DMS53 treated with DMSO at 0.1 percent for 48 hours (cell line): Measurements from ENCODE around the gene SASH3.

Source experiments
- DNase-seq: peaks from one replicate; lab custom pipeline; 2025; ENCODE audit not compliant: unreplicated experiment; lab: John Stamatoyannopoulos, UW

The SASH3 gene

DNA sequence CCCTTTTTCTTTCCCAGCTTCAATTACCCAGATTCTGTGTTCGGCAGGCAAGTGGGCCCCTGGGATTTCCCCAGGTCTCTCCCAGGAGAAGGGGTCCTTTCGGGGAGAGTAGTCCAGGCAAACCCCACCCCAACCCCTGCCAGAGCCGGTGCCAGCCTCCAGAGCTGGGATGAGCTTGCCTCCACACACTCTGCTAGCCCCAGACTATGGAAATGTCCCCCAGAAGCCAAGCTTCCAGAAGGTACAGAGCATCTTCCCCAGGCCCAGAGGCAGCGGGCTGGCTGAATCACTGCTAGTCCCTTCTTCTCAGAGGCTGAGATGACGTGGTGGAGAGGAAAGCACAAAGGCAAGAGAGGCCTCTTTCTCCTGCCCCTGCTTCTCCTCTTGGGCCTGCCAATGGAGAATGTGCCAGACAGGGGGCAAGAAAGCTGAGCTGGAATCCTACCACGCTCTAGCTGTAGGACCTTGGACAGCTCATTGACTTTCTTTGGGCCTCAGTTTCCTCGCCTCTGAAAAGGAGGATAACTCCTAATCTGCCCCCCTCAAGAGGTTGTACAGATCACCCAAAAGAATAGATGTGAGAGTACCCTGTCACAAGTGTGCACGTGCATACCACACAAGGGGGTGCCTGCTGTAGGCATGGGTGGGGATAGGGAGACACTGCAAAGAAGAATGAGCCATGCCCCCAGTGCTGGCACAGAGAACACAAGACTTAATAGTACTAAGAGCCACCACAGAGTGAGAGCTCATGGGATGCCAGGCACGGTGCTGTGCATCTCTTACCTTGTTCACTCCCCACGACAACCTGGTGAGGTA is 2.1 kb downstream of the SASH3 start:
- no peak for DNase-seq

DNA sequence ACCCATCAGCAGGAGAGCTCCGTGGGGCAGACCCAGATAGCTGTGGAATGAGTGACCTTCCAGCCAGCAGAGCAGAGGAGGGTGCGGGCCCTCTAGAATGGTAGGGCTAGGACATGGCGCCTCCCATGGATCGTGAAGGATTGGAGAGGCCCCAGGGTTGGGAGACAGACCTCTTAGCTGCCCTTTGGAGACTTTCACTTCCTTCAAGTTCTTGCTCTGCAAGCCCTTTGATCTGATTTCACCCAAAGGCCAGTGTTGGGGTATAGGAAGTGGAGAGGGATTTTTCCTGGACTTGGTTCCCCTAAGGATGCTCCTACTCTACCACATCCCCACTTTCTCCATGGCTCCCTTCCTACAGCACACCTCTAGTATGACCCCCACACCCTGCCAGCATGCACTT is 3.0 kb downstream of the SASH3 start:
- no peak for DNase-seq

DNA sequence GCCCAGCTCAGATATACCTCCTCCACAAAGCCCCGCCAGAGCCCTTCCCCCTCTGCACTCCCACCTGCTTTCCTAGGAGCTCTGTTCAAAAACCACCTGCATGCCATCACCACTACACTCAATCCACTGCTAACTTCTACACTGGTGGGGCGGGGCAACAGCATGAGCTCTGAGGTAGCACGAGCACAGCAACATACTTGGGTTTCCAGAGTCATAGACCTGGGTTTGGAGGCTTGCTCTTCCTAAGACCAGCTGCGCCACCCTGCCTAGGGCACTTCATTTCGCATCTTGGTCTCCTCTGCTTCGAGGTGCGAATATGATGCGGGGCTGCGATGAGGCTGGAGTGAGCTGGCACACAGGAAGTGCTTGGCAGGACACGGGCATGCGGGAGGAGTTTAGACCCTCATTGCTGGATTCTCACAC is 3.6 kb downstream of the SASH3 start:
- DNase-seq: no peak

DNA sequence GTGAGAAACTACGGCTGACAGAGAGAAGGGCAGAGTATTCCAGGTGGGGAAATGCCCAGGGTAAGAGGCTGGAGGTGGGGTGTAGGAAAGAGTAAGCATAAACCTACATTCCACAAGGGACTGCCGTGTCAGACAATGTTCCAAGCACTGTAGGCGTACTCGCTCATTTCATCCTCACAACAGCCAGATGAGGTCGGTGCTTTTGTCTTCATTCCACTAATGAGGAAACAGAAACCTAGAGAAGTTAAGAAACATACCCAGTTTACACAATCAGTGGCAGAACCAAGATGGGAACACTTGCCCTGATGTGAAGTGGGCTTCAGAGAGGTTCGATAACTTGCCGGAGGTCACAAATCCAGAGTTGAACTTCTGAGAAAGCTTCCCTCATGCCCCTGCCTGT is 4.6 kb downstream of the SASH3 start:
- DNase-seq: no peak

DNA sequence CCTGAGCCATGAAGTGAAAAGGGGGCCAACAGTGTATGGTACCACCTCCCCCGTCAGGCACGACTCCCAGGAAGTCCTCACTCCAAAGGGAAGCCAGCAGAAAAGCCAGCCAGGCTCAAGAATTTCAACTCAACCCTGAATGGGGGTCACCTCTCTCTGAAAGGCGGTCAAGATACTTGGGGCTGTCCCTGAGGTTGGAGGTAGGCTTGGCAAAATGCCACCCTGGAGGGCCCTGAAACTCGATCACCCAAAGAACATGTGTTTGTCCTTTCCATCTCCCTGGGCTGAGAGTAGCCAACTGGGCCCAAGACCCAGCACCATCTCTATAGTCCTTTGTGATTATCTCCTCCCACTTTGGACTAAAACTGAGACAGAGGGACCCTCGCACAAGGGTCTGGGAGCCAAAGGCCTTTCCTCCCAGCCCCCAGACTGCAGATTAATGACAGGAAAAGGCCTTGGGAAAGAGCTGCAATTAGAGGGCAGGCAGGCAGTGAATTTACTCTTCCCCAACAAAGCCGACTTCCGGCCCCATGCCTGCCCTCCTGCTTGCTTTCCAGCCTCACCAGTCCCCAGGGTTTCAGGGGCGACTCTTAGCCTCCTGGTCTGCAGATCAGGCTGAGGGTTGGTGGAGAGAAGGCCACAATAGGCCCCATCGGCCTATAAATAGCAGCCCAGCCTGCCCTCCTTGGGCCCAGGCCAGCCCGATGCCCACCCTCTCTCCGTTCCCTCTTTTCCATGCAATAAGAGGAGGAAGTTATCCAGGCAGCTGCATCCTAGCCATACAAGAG is 5.6 kb downstream of the SASH3 start:
- DNase-seq: no peak

DNA sequence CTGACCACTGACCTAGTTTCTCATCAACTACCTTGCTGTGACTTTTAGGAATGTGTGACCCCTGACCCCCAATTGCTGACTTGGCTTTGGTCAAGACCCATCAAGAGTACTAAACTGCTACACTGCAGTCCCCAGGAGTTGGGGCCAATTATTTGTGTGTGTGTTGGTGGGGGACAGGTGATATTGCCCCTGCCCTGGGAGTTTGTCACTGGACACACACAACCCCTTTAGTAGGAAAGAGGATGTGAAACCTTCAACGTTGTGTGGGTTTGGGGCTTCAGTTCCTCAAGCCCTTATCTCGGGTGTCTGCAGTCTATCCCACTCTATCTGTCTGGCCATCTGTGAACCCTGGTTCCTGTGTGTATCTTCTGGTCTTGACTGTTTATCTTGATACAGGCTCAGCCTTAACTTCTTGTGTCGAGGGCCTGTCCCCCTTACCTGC is 6.5 kb downstream of the SASH3 start:
- no peak for DNase-seq

DNA sequence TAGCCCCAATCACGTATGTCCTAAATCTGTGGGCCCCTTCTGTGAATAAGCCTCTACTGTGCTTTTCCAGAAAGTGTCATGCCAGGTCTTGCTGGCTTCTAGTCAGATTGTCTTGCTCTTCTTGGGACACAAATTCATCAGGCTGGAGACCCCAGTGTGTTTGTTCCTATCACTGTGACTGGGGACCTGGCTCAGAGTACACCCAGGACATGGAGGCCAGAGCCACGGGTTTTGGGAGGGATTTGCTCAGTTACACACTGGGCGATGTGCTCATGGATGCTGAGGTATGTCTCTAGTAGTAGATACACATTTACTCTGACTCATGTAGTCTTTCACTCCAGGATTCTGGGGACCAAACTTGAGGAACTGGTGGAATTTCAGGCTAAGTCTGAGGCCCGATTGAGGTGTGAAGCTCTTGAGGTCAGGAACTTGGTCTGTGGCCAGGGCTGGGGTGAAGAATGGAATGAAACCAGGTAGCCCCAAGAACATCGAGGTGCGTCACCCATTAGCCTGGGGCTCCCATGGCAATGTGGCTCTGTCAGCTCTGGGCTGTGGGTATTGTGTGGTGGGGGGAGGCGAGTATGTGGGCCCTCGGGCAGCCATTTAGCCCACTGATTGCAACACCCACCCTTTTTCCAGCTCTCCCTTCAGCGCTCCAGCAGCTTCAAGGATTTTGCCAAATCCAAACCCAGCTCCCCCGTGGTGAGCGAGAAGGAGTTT is 7.7 kb downstream of the SASH3 start:
- DNase-seq: no peak

DNA sequence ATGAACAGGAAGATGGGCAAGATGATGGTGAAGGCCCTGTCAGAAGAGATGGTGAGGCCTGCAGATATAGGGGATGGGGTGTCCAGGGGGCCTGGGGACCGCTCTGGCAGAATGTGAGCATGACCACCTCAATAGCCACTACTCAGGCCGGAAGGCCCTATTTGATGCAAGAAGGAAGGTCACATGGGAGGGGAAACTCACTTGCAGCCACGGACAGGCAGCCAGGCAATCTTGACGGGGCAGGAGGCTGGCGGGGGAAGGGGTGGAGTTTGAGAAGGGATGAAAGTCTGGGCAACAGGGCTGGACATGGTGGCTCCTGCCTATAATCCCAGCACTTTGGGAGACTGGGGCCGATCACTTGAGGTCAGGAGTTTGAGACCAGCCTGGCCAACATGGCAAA is 8.8 kb downstream of the SASH3 start:
- no peak for DNase-seq

DNA sequence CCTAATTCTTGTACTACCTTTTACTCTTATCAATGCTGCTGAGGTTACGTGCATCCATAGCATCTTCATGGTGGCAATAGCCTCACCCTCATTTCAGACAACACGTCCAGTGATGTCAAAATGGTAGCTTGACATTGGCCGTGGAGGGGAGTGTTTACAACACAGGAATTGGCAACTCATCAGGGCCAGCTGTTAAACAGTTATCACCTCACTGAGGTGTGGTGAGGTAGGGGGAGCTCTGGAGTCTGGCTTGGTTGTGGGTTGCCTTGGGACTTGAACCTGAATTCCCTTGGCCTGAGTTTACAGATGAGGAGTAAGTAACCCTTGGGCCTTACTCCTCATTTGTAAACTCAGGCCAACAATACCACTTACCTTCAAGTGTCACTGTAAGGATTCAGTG is 10.4 kb downstream of the SASH3 start:
- no peak for DNase-seq

DNA sequence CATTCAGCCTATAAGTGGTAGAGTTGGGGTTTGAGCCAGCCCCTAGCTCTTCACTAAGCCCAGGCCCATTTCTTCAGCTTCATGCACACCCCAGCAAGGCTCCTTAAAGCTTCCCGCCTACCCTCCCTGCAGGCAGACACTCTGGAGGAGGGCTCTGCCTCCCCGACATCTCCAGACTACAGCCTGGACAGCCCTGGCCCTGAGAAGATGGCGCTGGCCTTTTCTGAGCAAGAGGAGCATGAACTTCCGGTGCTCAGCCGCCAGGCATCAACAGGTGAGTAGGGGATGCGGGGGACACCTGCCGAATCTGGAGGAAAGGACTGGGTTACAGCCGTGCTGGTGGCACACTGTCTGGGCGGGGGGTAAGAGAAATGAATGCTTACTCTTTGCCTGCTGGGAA is 11.1 kb downstream of the SASH3 start:
- DNase-seq: no peak

DNA sequence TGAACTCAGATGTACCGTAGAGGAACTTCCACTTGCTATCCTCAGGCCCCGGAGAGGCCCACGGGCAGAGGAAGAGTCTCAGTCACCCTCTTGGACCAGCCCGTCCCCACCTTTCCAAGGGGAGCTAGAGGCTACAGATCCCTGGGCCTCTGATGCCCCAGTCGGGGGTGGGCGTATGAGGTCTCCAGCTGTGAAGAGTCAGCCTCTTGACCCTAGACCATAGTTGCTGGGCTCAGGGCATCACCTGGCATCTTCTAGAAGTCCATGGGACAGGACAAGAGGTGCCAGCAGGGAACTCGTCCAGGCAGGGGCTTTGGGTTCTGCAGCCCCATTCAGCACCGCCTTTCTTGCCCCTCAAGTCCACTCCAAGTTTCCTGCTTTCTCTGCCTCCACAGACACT is 11.6 kb downstream of the SASH3 start:
- DNase-seq: no peak

DNA sequence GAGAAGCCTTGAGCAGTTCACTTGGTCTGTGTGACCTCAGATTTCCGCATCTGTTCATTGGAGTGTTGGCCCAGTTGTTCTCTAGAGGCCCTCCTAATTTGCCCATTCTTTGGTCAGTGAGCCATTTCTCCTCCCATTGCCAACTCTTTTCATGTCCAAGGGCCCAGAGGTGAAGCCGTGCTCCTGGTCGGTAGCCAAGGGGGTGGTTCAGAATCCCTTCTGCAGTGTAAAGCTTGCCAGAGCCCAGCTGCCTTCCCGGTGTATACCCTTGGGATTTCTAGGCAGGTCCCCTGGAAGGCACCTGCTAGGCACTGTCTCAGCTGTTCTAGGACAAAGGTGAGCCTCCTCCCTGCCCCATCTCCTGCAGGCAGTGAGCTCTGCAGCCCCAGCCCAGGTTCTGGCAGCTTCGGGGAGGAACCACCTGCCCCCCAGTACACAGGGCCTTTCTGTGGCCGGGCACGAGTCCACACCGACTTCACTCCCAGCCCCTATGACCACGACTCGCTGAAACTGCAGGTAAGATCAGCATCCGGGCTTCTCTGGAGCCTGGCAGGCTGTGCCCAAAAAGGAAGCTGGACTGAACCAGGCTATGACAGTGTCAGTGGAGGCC is 12.3 kb downstream of the SASH3 start:
- DNase-seq: no peak

DNA sequence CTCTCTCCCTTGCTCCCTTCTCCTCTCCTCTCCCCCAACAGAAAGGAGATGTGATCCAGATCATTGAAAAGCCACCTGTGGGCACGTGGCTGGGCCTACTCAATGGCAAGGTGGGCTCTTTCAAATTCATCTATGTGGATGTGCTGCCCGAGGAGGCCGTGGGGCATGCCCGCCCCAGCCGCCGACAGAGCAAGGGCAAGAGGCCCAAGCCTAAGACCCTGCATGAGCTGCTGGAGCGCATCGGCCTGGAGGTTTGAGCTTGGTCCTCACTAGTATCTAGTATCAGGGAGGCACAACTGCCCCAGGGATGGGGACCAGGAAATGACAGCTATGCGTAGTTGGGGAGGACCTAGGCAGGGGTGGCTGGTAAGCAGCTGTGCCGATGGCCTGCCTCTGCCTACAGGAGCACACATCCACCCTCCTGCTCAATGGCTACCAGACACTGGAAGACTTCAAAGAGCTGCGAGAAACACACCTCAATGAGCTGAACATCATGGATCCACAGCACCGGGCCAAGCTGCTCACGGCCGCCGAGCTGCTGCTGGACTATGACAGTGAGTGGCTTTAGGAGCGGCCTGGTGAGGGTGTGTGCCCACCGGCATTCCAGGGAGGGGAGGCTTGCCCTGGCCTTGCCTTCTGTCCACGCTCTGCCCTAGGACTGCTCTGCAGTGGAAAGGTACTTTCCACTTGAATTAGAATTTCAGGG is 13.0 kb downstream of the SASH3 start:
- no peak for DNase-seq

DNA sequence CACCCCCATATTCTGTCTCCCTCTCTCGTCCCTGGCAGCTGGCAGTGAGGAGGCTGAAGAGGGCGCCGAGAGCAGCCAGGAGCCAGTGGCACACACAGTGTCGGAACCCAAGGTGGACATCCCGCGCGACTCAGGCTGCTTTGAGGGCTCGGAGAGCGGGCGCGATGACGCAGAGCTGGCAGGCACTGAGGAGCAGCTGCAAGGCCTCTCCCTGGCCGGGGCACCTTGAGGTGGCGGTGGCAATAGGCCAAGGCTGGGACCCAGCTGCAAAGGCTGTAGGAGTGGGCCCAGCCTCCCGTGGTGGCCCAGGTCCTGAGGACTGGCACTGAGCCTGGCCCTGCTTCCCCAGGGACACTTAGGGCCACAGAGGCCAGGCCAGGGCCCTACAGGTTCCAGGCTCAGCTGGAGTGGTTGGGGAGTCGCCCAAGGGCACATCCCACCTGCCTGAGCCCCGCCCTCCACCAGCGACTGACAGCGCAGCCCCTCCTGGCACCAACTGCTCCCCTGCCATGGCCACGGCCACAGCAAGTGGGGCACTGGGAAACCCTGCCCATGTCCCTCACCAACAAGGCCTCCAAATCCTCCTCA is 13.9 kb downstream of the SASH3 start:
- no peak for DNase-seq

DNA sequence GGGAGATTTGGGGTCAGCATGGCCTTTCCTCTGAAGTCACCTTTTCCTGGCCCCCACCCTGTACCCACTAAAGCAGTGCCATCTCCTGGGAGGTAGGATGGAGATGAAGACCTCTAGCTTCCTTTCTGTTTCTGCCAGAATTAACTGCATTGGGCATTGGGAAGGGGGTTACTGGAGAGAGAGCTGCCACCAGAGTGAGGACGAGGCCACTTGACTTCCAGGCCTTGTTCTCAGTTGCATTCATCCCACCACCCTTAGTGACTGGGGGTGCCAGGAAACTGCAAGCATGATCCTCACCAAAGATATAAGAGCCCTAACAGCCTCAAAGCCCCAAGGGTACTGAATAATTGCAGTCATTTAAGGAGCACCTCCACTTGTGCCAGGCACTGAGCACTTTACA is 15.8 kb downstream of the SASH3 start:
- no peak for DNase-seq

DNA sequence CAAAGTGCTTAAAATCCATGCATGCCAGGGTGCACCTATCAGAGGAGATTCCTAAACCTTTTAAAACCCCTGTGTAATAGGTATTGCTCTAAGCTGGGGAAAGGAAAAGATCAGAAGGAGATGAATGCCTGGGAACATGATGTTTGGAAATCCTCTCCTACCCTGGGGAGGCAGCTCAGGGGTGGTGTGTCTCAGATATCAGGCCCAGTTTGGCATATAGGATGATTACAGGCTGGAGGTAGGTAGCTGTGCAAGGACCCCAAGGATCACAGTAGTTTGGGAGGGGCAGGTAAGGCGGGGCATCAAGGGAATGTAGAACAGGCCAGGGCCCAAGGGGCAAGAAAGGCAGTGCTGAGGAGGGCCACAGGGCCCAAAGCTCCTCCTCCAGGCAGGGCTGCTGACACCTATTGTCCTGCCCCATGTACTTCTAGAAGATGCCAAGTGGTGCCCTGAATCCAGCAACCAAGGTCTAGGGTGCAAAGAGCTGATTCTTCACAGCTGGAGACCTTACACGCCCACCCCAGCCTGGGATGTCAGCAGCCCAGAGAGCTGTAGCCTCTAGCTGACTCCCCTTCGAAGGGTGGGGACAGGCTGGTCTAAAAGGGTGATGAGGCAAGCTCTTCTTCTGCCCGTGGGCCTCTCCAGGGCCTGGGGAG is 17.6 kb downstream of the SASH3 start:
- no peak for DNase-seq

DNA sequence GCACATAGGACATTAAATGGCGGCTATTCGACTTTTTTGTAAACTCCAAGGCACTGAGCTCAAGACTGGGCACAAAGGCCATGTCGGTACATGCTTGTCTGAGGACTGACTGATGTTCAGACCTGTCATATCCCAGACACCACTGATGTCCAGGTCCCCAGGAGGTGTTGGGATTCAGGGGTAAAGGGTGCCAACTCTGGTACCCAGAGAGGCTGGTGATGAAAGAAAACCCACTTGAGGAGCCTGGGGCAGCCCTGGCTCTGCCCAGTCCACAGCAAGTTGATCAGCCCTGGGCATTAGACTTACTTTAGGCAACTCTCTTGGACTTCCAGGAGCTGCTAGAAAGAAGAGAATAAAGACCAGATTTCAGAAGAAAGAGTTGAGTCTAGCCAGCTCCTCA is 18.7 kb downstream of the SASH3 start:
- DNase-seq: no peak

DNA sequence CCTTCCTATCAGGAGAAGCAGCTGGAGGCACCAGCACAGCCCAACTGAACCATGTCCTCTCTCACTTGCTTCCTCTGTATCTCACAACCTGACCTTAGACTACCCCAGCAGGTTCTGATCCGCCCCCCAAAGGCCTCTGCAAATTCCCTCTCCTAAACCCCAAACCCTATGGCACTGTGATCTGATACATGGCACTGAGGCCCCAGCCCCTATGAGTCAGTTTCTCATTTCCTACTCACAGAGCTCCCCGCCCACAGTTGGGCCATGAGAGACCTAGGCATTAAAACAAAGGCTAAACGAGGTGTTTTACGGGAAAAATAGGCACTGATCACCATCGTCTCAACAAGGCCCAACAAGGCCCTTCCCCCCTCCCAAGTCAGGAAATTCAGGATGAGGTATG is 19.1 kb downstream of the SASH3 start:
- no peak for DNase-seq

DNA sequence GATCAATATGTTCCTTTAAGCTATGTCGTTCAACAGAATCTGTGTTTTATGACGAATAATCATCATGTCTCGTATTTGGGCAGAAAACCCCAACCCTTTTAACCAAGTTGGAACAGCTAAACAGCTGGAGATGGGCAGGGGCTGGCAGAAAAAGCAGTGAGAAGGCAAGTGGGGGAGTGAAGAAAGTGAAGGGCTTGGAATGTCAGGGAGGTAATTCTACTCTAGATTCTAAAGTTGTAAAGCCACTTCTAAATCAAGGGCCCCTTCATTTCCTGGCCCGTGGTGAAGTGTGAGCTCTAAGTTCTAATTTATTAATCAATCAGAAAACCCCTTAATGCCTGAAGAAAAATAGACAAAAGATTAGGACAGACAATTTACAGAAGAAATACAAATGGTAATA is 20.4 kb downstream of the SASH3 start:
- no peak for DNase-seq

DNA sequence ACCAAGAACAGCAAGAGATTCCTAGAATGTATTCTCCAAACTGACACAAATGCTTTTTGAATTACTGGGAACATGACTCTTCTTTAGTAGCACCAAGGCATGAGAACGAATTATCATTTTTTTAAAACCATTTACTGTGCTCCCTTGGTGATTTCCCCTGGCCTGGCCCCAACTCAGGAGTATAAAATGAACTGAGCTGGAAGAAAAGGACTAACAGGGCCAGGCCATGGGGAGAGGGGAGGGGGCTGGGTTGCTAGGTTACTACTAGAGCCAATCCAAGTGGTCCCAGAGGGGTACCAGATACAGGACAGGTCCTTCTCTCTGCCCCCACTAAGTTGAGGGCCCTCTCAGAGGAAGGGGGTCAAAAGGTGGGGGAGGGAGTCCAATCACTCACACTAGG is 23.1 kb downstream of the SASH3 start:
- DNase-seq: no peak
